Transverse colon (tissue), 4 donors: ENCODE results near the gene STAT6.

Source experiments
- EP300 ChIP-seq: sonication (generic); formaldehyde crosslinking; IDR thresholded peaks from one replicate; pipeline ENCODE4 v1.6.1; 2017; ENCODE audit warnings: antibody characterized with exemption, low read depth
- POLR2A ChIP-seq: fragments of 450-650 bp; IDR thresholded peaks from one replicate; pipeline ENCODE4 v1.6.1; 2016; ENCODE audit warnings: antibody characterized with exemption, mild to moderate bottlenecking, moderate library complexity
- POLR2AphosphoS5 ChIP-seq, 3 donors: sonication (generic); formaldehyde crosslinking; IDR thresholded peaks; one replicate each; pipeline ENCODE4 v1.6.1; 2016; ENCODE audit warnings: antibody characterized with exemption in 3 of 3
- TF ChIP-seq, protein P1 (sequence below), 5 experiments: fragments of 200-600 bp in 3 of 5; fragments of 450-650 bp in 2 of 5; sonication (generic) in 3 of 5; IDR thresholded peaks; 1 replicate in 2 of 5; 2 replicates in 3 of 5; pipeline ENCODE4 v1.5.1; 2016 to 2017; ENCODE audit warnings: antibody characterized with exemption in 5 of 5, inconsistent platforms in 3 of 5, mild to moderate bottlenecking in 2 of 5, moderate library complexity in 1 of 5

DNA sequence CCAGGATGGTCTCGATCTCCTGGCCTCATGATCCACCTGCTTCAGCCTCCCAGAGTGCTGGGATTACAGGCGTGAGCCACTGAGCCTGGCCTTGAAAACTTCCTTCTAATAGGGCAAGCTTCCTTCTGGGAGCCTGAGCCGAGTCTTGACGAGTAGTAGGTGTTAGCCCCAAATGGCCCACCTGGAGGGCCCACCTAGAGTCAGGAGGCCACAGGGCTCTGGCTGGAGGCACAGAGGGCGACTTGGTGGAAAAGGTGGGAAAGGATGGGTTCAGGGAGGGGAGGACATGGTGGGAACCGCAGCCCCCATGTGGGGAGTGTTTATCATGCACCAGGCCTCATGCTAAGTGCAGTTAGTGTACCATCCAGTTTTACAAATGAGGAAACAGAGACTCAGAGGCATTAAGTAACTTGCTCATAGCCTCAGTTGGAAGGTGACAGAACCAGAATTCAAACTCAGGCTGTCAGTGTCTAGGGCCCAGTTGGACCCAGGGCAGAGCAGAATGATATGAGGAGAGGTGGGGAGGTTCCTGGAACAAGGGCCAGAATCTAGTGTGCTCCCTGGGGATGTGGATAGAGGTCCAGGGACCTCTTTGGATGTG is 39.3 kb upstream of the STAT6 start:
- TF ChIP-seq, protein P1, sequence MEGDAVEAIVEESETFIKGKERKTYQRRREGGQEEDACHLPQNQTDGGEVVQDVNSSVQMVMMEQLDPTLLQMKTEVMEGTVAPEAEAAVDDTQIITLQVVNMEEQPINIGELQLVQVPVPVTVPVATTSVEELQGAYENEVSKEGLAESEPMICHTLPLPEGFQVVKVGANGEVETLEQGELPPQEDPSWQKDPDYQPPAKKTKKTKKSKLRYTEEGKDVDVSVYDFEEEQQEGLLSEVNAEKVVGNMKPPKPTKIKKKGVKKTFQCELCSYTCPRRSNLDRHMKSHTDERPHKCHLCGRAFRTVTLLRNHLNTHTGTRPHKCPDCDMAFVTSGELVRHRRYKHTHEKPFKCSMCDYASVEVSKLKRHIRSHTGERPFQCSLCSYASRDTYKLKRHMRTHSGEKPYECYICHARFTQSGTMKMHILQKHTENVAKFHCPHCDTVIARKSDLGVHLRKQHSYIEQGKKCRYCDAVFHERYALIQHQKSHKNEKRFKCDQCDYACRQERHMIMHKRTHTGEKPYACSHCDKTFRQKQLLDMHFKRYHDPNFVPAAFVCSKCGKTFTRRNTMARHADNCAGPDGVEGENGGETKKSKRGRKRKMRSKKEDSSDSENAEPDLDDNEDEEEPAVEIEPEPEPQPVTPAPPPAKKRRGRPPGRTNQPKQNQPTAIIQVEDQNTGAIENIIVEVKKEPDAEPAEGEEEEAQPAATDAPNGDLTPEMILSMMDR (IDR thresholded peaks at IDR 0.05) = no peak
- TF ChIP-seq POLR2A (no peak), EP300 (no peak), POLR2AphosphoS5 (IDR thresholded peaks at IDR 0.05) (no peak)
